NT2/D1 (cell line): Measurements from ENCODE around the gene SLC6A18.

Experiments
- YY1 ChIP-seq: IDR thresholded peaks from 2 replicates; pipeline ENCODE4 v1.6.1; 2011; ENCODE audit not compliant: insufficient read length, insufficient read depth
- ZNF274 ChIP-seq: IDR thresholded peaks from 2 replicates; pipeline ENCODE4 v1.6.1; 2011; ENCODE audit warnings: mild to moderate bottlenecking, low read depth, low read length

GRCh38 chr5:1261643-1262042 lies 36.5 kb downstream of the SLC6A18 start:
- TF ChIP-seq YY1 = no peak
- no peak for TF ChIP-seq ZNF274
